Measurements from ENCODE around the gene PLEKHG4.

DNA sequence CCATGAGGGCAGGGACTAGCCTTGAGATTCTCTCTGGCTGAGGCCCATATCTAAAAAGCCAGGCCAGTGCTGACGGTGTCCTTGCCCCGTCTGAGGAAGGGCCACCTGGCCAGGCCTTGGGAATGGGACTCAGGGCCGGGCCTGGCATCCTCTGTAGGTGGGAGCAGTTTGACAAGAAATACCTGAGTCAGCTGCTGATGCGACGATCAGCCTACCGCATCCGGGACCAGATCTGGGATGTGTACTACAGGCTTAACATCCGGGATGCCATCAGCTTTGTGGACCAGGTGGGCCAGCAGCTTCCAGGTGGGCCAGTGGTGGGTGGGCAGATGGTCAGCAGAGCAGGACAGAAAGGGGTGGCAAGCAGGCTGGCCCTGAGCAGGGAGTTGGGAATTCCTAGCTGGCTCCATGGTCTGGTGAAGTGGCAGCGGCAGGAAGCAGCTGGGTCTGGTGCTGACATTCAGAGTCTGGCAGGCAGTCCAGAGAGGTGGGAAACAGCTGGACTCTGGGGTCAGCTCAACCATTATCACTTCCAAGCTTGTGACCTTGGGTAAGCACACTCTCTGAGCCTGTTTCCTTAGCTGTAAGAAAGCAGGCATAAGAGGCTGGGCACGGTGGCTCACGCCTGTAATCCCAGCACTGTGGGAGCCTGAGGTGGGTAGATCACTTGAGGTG is 21.0 kb upstream of the PLEKHG4 start:
- TF ChIP-seq, protein P1, sequence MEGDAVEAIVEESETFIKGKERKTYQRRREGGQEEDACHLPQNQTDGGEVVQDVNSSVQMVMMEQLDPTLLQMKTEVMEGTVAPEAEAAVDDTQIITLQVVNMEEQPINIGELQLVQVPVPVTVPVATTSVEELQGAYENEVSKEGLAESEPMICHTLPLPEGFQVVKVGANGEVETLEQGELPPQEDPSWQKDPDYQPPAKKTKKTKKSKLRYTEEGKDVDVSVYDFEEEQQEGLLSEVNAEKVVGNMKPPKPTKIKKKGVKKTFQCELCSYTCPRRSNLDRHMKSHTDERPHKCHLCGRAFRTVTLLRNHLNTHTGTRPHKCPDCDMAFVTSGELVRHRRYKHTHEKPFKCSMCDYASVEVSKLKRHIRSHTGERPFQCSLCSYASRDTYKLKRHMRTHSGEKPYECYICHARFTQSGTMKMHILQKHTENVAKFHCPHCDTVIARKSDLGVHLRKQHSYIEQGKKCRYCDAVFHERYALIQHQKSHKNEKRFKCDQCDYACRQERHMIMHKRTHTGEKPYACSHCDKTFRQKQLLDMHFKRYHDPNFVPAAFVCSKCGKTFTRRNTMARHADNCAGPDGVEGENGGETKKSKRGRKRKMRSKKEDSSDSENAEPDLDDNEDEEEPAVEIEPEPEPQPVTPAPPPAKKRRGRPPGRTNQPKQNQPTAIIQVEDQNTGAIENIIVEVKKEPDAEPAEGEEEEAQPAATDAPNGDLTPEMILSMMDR (IDR thresholded peaks at IDR 0.05), result no peak
- TF ChIP-seq POLR2A (IDR thresholded peaks at IDR 0.05), result no peak
- TF ChIP-seq POLR2AphosphoS5 (IDR thresholded peaks at IDR 0.05), result no peak
